Neural crest cell (in vitro differentiated cells): Measurements from ENCODE around the gene FOXB1. TPM values are rescaled to one million over a fixed set of nuclear protein-coding genes. Genes with fewer than 3 reads are reported as not detected.

ENCODE experiments used
- DNase-seq: peaks from one replicate; pipeline ENCODE4 v3.0.0; 2021; ENCODE audit warnings: low read depth, mixed read lengths, low spot score
- H3K27ac Mint-ChIP-seq: one replicate; pipeline ENCODE4 v1.8.0; 2021; ENCODE audit warnings: mild to moderate bottlenecking, mixed read lengths; ENCODE audit not compliant: unreplicated experiment
- H3K27me3 Mint-ChIP-seq: 2 replicates; pipeline ENCODE4 v1.8.0; 2021; ENCODE audit warnings: low read depth, mild to moderate bottlenecking, mixed read lengths
- H3K36me3 Mint-ChIP-seq: 2 replicates; pipeline ENCODE4 v1.8.0; 2021; ENCODE audit warnings: low read depth, mild to moderate bottlenecking, mixed read lengths
- H3K4me1 Mint-ChIP-seq: 2 replicates; pipeline ENCODE4 v1.8.0; 2021; ENCODE audit warnings: mixed read lengths
- H3K4me3 Mint-ChIP-seq: one replicate; pipeline ENCODE4 v1.8.0; 2021; ENCODE audit warnings: mild to moderate bottlenecking, mixed read lengths
- H3K9me3 Mint-ChIP-seq: 2 replicates; pipeline ENCODE4 v1.8.0; 2021; ENCODE audit warnings: mixed read lengths
- CTCF ChIP-seq: fragments of 200-600 bp; sonication (generic); conservative IDR thresholded peaks from 2 replicates; pipeline ENCODE4 v1.5.0; 2021; ENCODE audit warnings: antibody characterized with exemption, mild to moderate bottlenecking
- total RNA-seq: library from RNA; stranded (reverse); gene quantifications from 2 replicates; pipeline ENCODE4 v1.2.1, GENCODE V29; 2021

FOXB1 gene
- total RNA-seq, 1 donor from 2014 or later, result 6.1 TPM

- peaks cover 68% of the 10 kb centered on the region for H3K27me3 Mint-ChIP-seq
- H3K27ac Mint-ChIP-seq, result no peak overlapping the region
- no peaks in the 10 kb centered on the region for H3K36me3 Mint-ChIP-seq
- no peak for TF ChIP-seq CTCF
- H3K4me3 Mint-ChIP-seq, result no peak overlapping the region
- peaks cover 50% of the 10 kb centered on the region for H3K4me1 Mint-ChIP-seq
- DNase-seq, result no peak
- H3K9me3 Mint-ChIP-seq, result peaks cover 7% of the 10 kb centered on the region
Observed at GRCh38 chr15:60012695-60013094, 8.6 kb downstream of the FOXB1 start.

- Mint-ChIP-seq H3K4me1 (peaks cover 1% of the 10 kb centered on the region), H3K27ac (no peak overlapping the region), H3K4me3 (no peak overlapping the region), H3K9me3 (peaks cover 11% of the 10 kb centered on the region), H3K27me3 (peaks cover 19% of the 10 kb centered on the region), H3K36me3 (no peaks in the 10 kb centered on the region)
- TF ChIP-seq CTCF, result no peak
- DNase-seq, result no peak
Observed at GRCh38 chr15:60017538-60018520, 13.7 kb downstream of the FOXB1 start.

- H3K4me1 Mint-ChIP-seq, result peaks cover 13% of the 10 kb centered on the region
- H3K27ac Mint-ChIP-seq, result no peak overlapping the region
- no peak overlapping the region for H3K4me3 Mint-ChIP-seq
- H3K9me3 Mint-ChIP-seq, result peaks cover 9% of the 10 kb centered on the region
- H3K27me3 Mint-ChIP-seq, result peaks cover 2% of the 10 kb centered on the region
- H3K36me3 Mint-ChIP-seq, result no peaks in the 10 kb centered on the region
- no peak for TF ChIP-seq CTCF
- no peak for DNase-seq
Observed at GRCh38 chr15:60020736-60021135, 16.6 kb downstream of the FOXB1 start.

GRCh38 chr15:60021589-60022378 lies 17.7 kb downstream of the FOXB1 start:
- H3K27ac Mint-ChIP-seq, result no peak overlapping the region
- no peak for TF ChIP-seq CTCF
- no peaks in the 10 kb centered on the region for H3K36me3 Mint-ChIP-seq
- H3K27me3 Mint-ChIP-seq, result peaks cover 2% of the 10 kb centered on the region
- H3K4me1 Mint-ChIP-seq, result peaks cover 15% of the 10 kb centered on the region
- no peak for DNase-seq
- peaks cover 9% of the 10 kb centered on the region for H3K9me3 Mint-ChIP-seq
- no peak overlapping the region for H3K4me3 Mint-ChIP-seq

- H3K27ac Mint-ChIP-seq, result no peak overlapping the region
- peaks cover 15% of the 10 kb centered on the region for H3K4me1 Mint-ChIP-seq
- H3K27me3 Mint-ChIP-seq, result peaks cover 2% of the 10 kb centered on the region
Observed at GRCh38 chr15:60022379-60022741, 18.2 kb downstream of the FOXB1 start.

More at GRCh38 chr15:60022379-60022741, 18.2 kb downstream of the FOXB1 start:
- H3K4me3 Mint-ChIP-seq, result no peak overlapping the region
- no peak for DNase-seq
- peaks cover 6% of the 10 kb centered on the region for H3K9me3 Mint-ChIP-seq
- no peaks in the 10 kb centered on the region for H3K36me3 Mint-ChIP-seq
- TF ChIP-seq CTCF, result no peak
